ENCODE data around the gene PTPRO.

The PTPRO gene

DNA sequence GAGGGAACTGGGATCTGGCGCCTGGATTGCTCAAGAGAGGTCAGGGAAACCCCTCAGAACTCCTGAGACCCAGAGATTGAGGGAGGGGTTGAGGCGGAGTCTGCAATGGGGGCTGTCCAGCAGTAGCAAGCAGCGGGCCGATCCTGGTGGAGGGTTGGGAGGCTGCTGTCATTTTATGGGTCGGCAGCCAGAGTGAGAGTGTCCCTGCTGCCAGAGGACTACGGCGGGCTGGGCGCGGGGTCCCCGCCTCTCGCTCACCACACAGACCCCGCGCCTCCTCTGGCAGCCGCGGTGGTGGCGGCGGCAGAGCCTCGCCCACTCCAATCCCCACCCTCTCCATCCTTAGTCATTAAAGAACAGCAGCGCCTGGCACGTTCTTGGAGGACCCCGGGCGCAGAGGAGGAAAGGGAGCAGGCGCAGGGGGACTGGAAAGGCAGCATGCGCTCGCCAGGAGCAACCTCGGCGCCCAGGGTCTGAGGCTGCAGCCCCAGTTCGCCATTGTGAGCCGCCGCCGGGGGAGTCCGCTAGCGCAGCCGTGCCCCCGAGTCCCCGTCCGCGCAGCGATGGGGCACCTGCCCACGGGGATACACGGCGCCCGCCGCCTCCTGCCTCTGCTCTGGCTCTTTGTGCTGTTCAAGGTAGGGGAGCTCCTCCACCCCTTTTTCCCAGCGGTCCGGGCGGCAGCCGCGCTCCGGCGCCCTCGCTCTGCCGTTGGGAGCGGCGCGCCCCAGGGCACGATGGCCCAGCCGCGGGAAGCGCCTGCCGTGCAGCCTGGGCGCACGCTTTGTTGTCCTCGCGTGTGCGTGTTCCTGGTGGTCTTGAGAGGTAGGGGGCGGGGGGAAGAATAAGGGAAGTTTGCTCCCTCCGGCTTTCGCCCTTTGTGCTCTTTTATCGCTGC is at the start of gene PTPRO:
Gene PTPRO, plus strand, starts transcription at position 345 of the 898 bp plus-strand sequence.
- DNase-seq, result no peak

DNA sequence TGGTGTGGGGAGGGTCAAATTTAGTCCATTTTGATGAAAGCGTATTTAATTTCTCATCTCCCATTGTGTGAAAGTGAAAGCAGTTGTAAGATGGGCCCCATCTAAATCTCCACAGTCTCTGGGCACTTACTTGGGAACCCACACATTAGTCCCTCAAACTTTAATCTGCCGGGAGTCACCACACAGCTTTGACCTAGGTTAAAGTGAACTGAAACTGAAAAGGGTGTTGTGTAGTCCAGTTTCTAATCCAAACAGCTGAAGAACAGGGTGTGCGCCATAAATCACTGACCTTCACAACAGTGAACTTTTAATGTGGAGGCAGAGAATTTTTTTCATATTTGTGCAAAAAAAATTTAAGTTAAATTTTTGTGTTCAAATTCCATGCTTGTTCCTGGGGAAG is 48.4 kb upstream of the PTPRO start:
- DNase-seq, result no peak

GRCh38 chr12:15274561-15274967 is 47.7 kb upstream of the PTPRO start:
- no peak for DNase-seq

DNA sequence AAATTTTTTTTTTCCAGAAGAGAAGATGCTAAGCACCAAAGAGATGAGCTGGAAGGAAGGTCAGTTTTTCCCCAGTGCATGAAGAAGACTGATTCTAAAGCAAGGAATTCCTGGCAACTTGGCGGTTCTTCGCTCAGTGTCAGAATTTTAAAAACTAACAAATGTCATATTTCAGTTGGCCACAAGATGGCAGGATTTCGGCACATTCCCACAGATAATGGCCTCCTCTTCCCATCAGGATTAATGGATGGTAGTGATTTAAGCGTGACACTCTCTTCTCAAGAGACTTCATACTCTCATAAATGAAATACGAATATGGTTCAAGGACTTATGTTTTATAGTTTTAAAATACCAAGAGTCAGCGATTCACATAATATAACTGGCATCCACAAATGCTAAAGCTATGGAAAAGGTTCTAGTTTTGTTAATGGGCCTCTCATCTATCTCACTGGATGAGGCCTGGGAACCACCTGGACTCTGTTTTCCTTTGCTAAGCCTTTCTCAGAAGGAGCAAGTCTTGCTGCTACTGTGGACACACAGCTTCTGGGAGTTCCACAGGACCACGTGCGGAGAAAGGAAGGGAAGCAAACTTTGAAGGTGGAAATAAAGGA is 46.1 kb upstream of the PTPRO start:
- DNase-seq, result no peak

GRCh38 chr12:15278816-15279658 is 43.3 kb upstream of the PTPRO start:
- DNase-seq, result no peak

DNA sequence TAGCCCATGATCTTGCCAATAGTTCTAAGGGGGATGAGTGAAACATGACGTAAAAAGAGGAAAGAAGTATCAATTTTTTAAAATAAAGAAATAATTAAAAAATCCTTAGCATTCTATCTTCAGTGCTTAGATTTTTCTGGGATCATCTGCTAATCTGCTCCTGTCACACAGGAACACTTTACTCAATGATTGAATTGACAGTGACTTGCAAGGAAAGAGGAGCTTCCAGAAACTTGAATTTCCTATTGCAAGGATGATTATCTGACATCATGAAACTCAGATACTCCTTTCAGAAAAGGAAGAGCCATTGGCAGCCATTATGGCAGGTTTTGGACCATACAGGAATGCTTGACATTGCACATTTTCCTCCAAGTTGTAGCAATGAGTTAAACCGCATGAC is 41.4 kb upstream of the PTPRO start:
- no peak for DNase-seq

GRCh38 chr12:15289192-15289591 is 33.1 kb upstream of the PTPRO start:
- no peak for DNase-seq

GRCh38 chr12:15293731-15294130 is 28.6 kb upstream of the PTPRO start:
- no peak for DNase-seq

DNA sequence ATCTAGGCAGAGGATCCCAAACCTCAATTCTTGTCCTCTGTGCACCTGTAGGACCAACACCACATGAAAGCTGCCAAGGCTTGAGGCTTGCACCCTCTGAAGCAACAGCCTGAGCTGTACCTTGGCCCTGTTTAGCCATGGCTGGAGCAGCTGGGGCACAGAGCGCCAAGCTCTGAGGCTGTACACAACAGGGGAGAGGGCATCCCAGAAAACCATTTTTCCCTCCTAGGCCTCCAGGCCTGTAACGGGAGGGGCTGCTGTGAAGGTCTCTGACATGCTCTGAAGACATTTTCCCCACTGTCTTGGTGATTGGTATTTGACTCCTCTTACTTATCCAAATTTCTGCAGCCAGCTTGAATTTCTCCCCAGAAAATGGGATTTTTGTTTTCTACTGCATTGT is 22.4 kb upstream of the PTPRO start:
- DNase-seq, result no peak

GRCh38 chr12:15304296-15304695 is 18.0 kb upstream of the PTPRO start:
- no peak for DNase-seq

DNA sequence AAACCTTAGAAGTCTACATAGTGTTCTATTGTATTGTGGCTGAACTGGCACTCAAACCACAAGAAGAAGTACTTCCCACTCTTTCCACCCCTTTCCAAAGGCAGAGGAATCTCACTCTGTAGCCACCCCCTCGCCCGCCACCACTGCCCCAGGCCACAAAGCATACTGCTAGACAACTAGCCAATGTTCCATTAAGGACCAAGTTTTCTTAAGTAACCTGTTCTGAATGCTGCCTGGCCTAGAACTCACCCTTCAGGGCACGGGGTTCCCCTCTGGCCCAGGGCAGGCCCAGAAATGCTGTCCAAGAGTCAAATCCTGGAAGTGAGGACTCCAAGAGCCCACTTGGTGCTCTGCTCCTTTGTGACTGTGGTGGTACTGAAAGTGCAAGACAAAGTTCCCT is 15.7 kb upstream of the PTPRO start:
- DNase-seq, result no peak

DNA sequence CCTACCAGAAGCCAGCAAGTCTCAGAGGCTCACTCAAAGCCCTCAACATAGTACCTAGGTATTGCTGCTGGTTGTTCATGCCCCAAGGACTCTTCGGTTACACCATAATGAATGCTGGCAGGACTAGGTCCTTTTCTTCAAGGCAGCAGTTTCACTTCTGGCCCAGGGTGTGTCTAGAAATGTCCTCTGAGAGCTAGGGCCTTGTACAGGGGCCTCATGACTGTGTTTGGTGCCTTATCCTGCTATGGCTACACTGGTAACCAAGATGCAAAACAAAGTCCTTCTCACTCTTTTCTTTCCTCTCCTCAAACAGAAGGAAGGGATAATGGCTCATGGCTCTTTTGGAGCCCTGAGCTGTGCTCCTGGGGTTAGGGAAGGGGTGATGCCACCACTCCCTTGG is 15.2 kb upstream of the PTPRO start:
- no peak for DNase-seq

GRCh38 chr12:15318841-15319240 is 3.5 kb upstream of the PTPRO start:
- DNase-seq, result no peak

DNA sequence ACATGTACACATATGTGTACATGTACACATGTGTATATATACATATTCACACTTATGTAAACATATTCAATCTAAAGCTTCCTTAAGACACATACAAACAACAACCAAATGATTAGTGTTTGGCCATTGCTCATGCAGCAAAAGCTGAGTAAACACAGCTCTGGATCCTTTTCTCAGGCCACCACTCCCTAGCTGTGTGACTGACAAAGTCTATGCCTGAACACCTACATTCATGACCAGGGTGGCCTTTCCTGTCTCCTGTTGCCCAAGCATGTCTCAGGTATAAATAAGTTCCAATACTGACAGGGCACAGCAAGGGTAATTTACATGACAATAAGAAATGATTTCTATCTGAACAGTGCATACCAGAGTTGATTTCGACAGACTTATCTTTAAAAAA is 1.4 kb upstream of the PTPRO start:
- no peak for DNase-seq

DNA sequence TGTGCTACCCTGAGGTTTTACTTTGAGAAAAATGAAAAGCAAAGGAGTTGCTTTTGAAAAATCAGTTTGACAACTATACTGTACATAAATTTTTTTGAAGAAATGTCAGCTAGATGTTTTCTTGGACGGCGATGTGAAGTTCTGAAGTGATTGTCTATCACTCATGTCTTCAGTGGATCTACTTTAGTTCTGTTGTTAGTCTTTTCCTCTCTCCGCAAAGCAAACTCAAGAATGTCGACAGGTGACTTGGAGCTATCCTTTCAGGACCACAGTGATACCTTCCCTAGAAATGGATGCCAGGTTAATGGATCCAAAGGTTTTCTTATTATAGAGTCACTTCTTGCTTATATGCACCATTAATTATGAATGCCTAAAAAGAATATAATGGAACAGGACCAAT is 1.2 kb downstream of the PTPRO start:
- DNase-seq, result no peak

- no peak for DNase-seq
These were observed 7.6 kb downstream of the PTPRO start for GRCh38 chr12:15329891-15330290.

DNA sequence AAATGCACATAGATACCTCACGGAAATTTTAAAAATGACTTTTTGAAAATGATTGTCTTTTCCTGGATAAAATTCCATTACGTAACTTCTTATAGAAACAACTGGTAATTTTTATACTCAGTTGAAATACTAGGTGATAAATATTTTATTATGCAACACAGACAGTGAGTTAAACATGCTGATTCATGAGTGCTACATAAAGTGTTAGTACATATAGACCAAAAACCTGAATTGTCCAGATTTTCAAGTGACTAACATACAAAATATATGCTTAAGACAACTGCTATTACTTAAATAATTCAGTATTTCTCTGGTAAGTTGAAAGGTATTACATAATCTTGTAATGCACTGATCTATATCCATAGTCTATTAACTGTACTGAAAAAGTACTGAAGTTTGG is 11.9 kb downstream of the PTPRO start:
- DNase-seq, result no peak

DNA sequence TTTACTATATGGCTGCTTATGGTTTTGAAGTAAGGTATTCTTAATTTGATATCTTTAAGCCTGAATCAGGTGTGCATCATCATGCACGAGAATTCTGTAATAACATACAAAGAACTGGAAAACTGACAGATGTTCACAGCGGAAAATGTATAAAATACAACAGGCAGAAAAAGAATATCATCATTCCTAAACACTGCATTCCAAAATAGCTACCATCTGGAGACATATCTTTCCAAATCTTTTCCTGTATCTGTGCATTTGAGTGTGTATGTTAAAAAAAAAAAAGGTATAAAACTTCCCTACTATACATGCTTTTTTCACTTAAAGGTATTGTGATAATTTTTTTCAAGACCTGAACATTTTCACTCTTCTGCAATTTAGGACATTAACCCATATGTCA is 13.7 kb downstream of the PTPRO start:
- no peak for DNase-seq

- no peak for DNase-seq
These were observed 14.7 kb downstream of the PTPRO start for GRCh38 chr12:15336768-15337553.

- no peak for DNase-seq
These were observed 19.1 kb downstream of the PTPRO start for GRCh38 chr12:15341371-15341770.

DNA sequence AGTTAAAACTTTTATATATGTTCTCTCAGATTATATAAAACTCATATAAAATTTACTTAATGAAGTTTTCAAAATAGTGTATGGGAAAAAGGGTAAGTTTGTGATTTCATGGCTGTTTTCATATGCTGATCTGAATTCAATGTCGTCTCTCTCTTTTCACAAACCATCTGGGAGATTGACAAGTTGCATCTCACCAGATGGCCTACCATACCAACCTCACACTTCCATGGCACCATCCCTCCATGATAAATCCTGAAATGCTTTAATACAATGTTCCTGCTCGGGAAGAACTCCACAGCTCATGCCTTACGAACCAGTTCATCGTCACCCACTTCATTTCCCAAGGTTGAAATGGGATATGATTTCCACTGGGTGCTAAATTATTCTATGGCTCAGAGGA is 22.3 kb downstream of the PTPRO start:
- DNase-seq, result no peak

- no peak for DNase-seq
These were observed 24.2 kb downstream of the PTPRO start for GRCh38 chr12:15346488-15346887.

DNA sequence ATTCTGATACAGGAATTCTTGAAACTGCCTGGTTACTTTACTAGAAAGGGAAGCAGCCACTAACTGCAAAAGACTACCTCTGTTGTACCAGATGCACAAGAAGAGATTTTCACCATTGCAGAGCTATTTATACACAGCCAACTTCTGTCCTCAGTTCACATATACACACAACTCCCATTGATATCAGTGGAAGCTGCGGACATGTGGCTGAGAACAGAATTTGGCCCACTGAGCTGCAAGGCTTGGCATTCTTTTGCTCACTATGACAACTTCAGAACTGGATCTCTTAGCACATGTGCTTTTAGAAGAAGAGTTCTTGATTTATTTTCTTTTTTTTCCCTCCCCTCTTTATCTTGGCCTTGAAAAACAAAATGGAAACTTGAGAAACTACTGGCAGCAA is 28.3 kb downstream of the PTPRO start:
- DNase-seq, result no peak

Measured in activated CD4-positive, alpha-beta T cell treated with anti-CD3 and anti-CD28 coated beads, Interleukin-2, amount 50 U/mL, for 4 hours (primary cell).